HG03575 (cell line): ENCODE results near the gene PRTFDC1.

Source experiments
- ATAC-seq: cut with Tn5 transposase; IDR thresholded peaks from one replicate; pipeline ENCODE4 v1.9.1; 2021; ENCODE audit not compliant: unreplicated experiment, insufficient number of reproducible peaks, low FRiP score; ENCODE audit errors: extremely low read depth

PRTFDC1 gene

DNA sequence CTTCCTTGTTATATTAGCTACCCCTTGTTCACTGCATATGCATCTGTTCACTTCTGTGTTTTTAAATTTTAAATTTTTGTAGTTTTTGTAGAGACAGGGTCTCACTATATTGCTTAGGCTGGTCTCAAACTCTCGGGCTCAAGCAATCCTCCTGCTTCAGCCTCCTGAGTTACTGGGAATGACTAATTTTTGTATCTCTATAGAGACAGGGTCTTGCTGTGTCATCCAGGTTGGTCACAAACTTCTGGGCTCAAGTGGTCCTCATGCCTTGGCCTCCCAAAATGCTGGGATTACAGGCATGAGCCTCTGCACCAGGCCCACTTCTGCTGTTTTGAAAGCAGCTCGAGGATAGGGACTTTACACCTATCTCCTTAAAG is 64.6 kb downstream of the PRTFDC1 start:
- ATAC-seq = peak; percentile 14

- ATAC-seq = no peak
Observed at GRCh38 chr10:24886290-24886680, 66.1 kb downstream of the PRTFDC1 start.

DNA sequence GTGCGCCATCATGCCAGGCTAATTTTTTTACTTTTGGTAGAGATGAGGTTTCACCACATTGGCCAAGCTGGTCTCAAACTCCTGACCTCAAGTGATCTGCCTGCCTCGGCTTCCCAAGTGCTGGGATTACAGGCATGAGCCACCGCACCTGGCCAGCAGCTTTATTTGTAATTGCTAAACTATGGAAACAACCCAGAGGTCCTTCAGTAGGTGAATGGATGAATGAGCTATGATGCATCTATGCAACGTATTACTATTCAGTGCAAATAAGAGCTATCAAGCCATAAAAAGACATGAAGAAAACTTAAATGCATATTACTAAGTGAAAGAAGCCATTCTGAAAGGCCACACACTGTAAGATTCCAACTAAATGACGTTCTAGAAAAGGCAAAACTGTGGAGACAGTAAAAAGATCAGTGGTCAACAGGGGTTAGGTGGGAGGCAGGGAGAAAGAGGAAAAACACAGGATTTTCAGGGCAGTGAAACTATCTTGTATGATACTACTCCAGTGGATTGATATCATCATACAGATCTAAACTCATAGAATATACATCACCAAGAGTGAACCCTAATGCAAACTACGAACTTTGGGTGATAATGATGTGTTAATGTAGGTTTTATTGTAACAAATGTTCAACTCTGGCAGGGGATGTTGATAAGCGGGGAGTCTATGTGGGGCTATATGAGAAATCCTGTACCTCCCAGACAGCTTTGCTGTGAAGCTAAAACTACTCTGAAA is 66.7 kb downstream of the PRTFDC1 start:
- ATAC-seq = no peak

DNA sequence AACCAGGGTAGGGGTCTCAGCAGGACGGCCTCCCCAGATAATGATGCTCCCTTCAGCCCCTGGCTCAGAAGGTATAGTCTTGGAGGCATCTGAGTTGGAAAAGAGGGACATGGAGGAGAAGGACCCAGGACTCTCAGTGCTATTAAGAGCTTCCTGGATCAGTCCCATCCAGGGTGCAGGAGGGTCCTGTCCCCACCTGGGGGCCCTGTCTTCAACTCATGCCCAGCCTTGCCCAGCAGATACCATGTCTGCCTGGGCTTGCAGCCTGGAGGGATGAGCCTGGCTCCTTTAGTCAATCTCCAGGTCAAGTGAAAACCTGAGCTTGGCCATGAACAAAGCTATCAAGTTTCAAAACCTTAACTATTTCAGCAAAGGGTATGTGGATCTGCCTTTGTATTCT is 67.6 kb downstream of the PRTFDC1 start:
- no peak for ATAC-seq

- no peak for ATAC-seq
Observed at GRCh38 chr10:24884316-24884715, 68.1 kb downstream of the PRTFDC1 start.

- ATAC-seq = no peak
Observed at GRCh38 chr10:24883176-24883575, 69.2 kb downstream of the PRTFDC1 start.

GRCh38 chr10:24882047-24882698 is 70.2 kb downstream of the PRTFDC1 start:
- peak; percentile 71 for ATAC-seq

DNA sequence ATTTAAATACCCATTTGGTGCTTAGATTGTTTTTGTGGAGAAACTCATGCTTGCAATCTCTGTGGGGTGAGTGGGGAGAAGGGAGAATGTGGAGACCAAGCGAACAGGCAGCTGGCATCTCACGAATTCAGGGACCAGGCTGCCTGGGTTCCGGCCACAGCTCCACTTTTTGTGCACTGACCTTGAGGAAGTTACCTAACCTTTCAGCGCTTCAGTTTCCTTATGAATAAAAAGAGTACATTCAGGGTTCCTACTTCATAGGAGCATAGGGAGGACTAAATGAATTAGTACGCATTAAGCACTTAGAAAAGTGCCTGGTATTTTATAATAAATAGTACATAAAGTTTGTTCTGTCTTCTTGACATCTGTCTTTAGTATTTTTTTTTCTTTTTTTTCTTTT is 72.5 kb downstream of the PRTFDC1 start:
- ATAC-seq = no peak

GRCh38 chr10:24874133-24874532 is 78.3 kb downstream of the PRTFDC1 start:
- no peak for ATAC-seq

- ATAC-seq = no peak
Observed at GRCh38 chr10:24873281-24873683, 79.1 kb downstream of the PRTFDC1 start.

DNA sequence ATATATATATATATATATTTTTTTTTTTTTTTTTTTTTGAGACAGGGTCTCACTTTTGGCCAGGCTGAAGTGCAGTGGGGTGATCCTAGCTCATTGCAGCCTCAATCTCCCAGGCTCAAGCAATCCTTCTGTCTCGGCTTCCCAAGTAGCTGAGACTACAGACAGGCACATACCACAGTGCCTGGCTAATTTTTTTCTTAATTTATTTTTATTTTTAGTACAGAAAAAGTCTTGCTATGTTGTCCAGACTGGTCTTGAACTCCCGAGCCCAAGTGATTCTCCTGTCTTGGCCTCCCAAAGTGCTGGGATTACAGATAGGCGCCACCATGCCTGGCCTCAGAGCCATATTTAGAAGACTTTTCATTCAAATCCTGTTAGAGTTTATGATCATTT is 79.6 kb downstream of the PRTFDC1 start:
- no peak for ATAC-seq

DNA sequence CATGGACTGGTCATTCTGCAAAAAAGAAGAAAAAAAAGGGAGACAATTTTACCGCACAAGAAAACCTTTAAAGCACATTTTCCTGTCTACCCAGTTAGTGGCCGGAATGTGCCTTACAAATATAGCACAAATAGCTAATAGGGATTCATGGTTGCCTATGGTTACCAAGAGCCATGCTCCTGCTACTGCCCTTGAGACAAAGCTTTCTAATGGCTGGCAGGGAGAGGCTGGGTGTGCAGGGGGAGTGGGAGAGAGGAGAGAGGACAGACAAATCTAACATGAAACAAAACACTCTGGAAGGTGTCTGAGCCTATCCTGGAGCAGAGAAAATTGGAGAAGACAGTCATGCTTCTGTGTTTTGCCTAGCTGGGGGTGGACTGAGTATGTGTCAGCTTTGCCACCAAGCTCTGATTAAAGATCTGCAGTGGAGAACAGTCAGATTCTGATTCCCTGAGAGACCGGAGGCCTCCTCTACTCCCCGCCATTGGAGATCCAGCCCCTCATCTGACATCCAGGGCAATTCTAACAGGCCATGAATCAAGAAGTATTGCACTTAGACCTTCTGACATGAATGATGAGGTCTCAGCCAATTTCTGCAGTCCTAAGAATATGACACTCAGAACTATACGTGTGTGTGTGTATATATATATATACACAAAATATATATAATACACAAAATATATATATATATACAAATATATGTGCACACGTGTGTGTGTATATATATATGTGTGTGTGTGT is 80.2 kb downstream of the PRTFDC1 start:
- ATAC-seq = no peak

DNA sequence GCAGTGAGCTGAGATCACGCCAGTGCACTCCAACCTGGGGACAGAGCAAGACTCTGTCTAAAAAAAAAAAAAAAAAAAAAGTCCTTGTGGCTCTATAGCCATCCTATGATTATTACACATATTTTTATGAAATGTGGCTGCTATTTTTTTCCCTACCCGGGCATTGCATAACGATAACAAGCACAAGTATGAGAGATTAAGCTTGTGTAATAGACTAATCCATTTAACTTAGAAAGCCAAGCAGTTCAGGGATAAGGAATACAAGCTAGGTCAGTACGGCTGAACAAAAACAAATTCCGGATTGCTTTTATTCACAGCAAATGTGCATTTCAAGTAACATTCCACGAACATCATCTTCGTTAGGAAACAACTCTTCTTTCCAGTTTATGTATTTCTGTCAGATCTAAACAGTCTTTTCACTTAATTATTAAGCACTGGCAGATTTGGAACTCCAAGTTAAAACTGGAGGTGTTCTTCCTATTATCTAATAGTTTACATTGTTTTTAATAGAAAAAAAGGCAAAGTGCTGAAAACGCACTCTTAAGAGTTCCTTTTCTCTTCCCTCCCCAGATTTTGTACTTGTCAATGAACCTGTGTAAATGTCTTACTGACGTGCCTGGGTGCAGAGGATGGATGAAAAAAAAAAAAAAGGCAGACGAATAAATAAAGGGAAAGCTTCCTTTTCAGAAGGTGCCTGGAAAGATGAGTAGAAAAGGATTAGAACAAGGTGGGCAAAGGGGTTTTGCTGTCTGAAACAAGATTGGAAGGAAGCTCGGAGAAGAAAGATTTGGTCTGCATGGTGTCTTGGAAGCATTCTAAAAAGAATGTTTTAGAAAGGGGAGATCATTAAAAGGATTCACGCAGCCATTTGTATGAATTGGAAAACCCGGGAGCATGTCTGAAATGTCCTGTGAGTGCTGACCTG is 81.1 kb downstream of the PRTFDC1 start:
- ATAC-seq = no peak

DNA sequence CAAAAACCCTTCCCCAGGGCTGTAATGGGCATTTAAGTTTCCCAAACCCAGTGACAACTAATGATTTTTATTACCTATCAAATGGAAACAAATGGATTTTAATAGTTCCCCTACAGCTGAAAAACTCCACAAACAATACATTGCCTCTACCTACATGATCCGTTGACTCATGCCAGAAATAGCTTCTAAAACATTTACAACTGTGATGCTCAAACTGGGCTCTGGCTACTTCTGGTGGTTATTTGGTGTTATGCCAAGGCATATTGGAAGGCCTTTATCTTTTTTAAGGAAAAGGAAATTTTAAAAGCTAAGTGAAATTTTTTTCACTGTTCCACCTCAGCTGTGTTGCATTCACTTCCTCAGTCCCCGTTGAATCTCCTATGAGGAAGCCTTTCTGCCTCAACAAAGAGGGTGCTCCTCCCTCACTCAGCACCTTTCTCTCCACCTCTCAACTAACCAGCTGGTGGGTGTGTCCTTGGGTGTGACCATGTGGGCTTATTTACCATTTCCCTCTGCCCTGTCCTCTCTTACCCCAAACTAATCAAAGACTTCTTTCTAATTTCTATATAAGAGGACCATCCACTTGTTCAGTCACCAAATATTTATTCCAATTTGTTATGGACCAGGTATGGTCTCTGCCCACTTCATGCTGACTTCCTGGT is 82.9 kb downstream of the PRTFDC1 start:
- ATAC-seq = no peak

DNA sequence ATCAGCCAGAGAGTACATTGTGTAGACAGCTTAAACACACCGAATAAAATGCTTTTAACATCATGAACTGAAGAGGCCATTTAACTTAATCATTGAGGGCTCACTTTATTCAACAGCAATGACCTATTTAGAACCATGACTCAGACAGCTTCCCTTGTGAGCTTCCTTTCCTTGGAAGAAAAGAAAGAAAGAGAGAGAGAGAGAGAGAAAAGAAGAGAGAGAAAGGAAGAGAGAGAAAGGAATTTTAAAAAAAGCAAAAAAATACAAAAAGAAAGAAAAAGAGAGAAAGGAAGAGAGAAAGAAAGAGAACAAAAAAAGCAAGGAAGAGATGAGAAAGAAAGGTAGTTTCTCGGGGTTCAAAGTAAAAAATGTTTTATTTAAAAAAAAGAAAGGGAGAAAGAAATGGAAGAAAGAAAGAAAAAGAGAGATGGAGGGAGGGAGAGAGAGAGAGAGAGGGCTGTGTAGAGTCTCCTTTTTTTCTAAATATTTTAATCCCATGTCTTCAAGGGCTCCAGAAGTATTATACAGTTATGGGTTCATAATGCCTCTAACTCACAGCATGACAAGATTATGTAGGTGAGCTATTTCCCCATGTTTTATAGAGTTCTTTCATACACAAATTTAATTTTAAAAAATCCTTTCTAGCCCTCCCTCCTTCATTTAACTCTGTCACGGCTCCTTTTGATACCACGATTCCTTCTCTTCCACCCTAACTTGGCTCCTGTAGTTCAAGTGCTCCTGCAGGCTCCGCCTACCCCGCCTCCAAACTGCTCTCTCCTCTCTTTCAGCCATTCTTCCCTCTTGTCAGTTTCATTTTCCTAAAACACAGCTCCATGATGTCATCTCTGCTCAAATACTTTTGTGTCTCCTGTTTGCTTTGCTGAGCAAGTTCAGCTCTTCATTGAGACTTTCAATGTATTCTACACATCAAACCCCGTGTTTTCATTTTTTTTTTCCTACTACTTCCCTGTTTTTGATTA is 85.5 kb downstream of the PRTFDC1 start:
- ATAC-seq = no peak

GRCh38 chr10:24865783-24866182 is 86.6 kb downstream of the PRTFDC1 start:
- ATAC-seq = no peak

DNA sequence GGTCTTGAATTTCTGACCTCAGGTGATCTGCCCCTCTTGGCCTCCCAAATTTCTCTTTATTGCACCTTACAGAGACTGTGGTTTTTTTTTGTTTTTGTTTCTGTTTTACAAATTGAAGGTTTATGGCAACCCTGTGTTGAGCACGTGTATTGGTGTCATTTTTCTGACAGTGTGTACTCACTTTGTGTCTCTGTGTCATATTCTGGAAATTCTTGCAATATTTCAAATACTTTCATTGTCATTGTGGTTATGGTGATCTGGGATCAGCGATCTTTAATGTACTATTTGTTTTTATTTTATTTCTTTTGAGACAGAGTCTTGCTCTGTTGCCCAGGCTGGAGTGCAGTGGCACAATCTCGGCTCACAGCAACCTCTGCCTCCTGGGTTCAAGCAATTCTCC is 89.8 kb downstream of the PRTFDC1 start:
- no peak for ATAC-seq
